Measurements from ENCODE around the gene PAAF1. TPM values are rescaled to one million over a fixed set of nuclear protein-coding genes. Genes with fewer than 3 reads are reported as not detected.

Gene PAAF1
- total RNA-seq, 4 donors from 2014 or later = 2.2 to 11.8 (median 4.4) TPM

- in situ Hi-C loops (cut with MboI; ENCODE audit: low sequenced_read_pairs in 4 of 4) (loop anchor here in 3 of 4 donors (5.0 to 10.0 kb wide), 2 partner anchors 116 to 123 kb away; no protein-coding TSS in a partner anchor), intact Hi-C loops (cut with DNase I; ENCODE audit: low total_unique reads) (loop anchor here (10.0 kb wide), 2 partner anchors 256 to 626 kb away; partner anchors contain the start of gene POLD3)
- no peak overlapping the region for H3K4me3 ChIP-seq
- no peaks in the 10 kb centered on the region for H3K27me3 ChIP-seq
- no peaks in the 10 kb centered on the region for H3K9me3 ChIP-seq
- TF ChIP-seq POLR2A (IDR thresholded peaks at IDR 0.05) = no peak
- no peak for TF ChIP-seq CTCF (IDR thresholded peaks at IDR 0.05 in 4 of 5, conservative IDR thresholded peaks at IDR 0.05 in 1 of 5)
- no peak for DNase-seq
- no peak overlapping the region for H3K27ac ChIP-seq
- no peaks in the 10 kb centered on the region for H3K36me3 ChIP-seq
- no peak for ATAC-seq
- H3K4me1 ChIP-seq = peaks cover 6 to 8% of the 10 kb centered on the region in 2 donors
Measured at GRCh38 chr11:73969091-73969490, 92.3 kb downstream of the PAAF1 start.

- Histone ChIP-seq H3K4me3 (no peak overlapping the region), H3K27me3 (no peaks in the 10 kb centered on the region), H3K9me3 (no peaks in the 10 kb centered on the region), H3K4me1 (no peaks in the 10 kb centered on the region), H3K36me3 (peaks cover 0 to 10% of the 10 kb centered on the region in 2 donors), H3K27ac (no peak overlapping the region)
- TF ChIP-seq POLR2A (IDR thresholded peaks at IDR 0.05) (no peak), CTCF (IDR thresholded peaks at IDR 0.05 in 4 of 5, conservative IDR thresholded peaks at IDR 0.05 in 1 of 5) (no peak)
- in situ Hi-C loops (cut with MboI; ENCODE audit: low sequenced_read_pairs in 4 of 4) = loop anchor here (5.0 to 10.0 kb wide), 3 partner anchors 115 to 122 kb away; no protein-coding TSS in a partner anchor
- intact Hi-C loops (cut with DNase I; ENCODE audit: low total_unique reads) = loop anchor here (10.0 kb wide), 2 partner anchors 255 to 625 kb away; partner anchors contain the start of gene POLD3
- DNase-seq (no peak), ATAC-seq (no peak)
Measured at GRCh38 chr11:73969991-73970800, 93.4 kb downstream of the PAAF1 start.

- Histone ChIP-seq H3K4me3 (no peak overlapping the region), H3K9me3 (no peaks in the 10 kb centered on the region), H3K4me1 (no peaks in the 10 kb centered on the region), H3K27me3 (no peaks in the 10 kb centered on the region), H3K27ac (no peak overlapping the region), H3K36me3 (peaks cover 0 to 21% of the 10 kb centered on the region in 2 donors)
- ATAC-seq (no peak), DNase-seq (no peak)
- TF ChIP-seq CTCF (IDR thresholded peaks at IDR 0.05 in 4 of 5, conservative IDR thresholded peaks at IDR 0.05 in 1 of 5) = no peak
- TF ChIP-seq POLR2A (IDR thresholded peaks at IDR 0.05) = no peak
- in situ Hi-C loops (cut with MboI; ENCODE audit: low sequenced_read_pairs in 4 of 4) (loop anchor here in 1 of 4 donors (5.0 kb wide), 1 partner anchor 116 kb away; no protein-coding TSS in a partner anchor), intact Hi-C loops (cut with DNase I; ENCODE audit: low total_unique reads) (no loop called here)
Measured at GRCh38 chr11:73971175-73971719, 94.4 kb downstream of the PAAF1 start.

- Histone ChIP-seq H3K4me1 (no peaks in the 10 kb centered on the region), H3K27me3 (no peaks in the 10 kb centered on the region), H3K27ac (no peak overlapping the region), H3K4me3 (no peak overlapping the region), H3K9me3 (no peaks in the 10 kb centered on the region), H3K36me3 (peaks cover 0 to 30% of the 10 kb centered on the region in 2 donors)
- intact Hi-C loops (cut with DNase I; ENCODE audit: low total_unique reads) (no loop called here), in situ Hi-C loops (cut with MboI; ENCODE audit: low sequenced_read_pairs in 4 of 4) (loop anchor here in 1 of 4 donors (5.0 kb wide), 1 partner anchor 115 kb away; no protein-coding TSS in a partner anchor)
- ATAC-seq (no peak), DNase-seq (no peak)
- no peak for TF ChIP-seq POLR2A (IDR thresholded peaks at IDR 0.05)
- no peak for TF ChIP-seq CTCF (IDR thresholded peaks at IDR 0.05 in 4 of 5, conservative IDR thresholded peaks at IDR 0.05 in 1 of 5)
Measured at GRCh38 chr11:73972187-73972586, 95.4 kb downstream of the PAAF1 start.
